GM10266 (cell line): ENCODE data around the gene SFXN1.

Source experiments
- DNase-seq: peaks from one replicate; pipeline ENCODE4 v3.0.0; 2012; ENCODE audit errors: extremely low spot score
- TF ChIP-seq, protein P1 (sequence below): IDR thresholded peaks from 2 replicates; pipeline ENCODE4 v1.5.1; 2012; ENCODE audit warnings: mild to moderate bottlenecking, low read depth; ENCODE audit not compliant: control insufficient read depth, insufficient read depth; ENCODE audit errors: missing control alignments

SFXN1 gene

DNA sequence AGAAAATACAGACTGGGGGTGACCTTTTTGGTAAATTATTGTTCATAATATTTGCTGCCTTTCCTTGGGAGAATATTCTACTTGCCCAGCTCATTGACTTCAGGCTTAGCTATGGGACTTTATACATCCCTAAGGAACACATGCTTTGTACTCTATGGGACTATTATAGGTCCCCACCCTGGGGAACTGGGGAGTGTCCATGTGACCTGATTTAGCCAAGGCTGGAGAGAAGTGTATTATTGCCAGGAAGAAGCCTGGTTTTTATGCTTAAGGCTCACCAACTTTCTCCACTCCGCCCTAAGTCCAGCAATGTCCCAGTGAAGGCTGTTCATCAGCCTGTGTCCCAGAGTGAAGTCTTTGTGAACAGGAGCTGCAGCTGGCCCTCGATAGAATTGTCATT is 17.8 kb upstream of the SFXN1 start:
- TF ChIP-seq, protein P1, sequence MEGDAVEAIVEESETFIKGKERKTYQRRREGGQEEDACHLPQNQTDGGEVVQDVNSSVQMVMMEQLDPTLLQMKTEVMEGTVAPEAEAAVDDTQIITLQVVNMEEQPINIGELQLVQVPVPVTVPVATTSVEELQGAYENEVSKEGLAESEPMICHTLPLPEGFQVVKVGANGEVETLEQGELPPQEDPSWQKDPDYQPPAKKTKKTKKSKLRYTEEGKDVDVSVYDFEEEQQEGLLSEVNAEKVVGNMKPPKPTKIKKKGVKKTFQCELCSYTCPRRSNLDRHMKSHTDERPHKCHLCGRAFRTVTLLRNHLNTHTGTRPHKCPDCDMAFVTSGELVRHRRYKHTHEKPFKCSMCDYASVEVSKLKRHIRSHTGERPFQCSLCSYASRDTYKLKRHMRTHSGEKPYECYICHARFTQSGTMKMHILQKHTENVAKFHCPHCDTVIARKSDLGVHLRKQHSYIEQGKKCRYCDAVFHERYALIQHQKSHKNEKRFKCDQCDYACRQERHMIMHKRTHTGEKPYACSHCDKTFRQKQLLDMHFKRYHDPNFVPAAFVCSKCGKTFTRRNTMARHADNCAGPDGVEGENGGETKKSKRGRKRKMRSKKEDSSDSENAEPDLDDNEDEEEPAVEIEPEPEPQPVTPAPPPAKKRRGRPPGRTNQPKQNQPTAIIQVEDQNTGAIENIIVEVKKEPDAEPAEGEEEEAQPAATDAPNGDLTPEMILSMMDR: no peak
- DNase-seq: no peak

DNA sequence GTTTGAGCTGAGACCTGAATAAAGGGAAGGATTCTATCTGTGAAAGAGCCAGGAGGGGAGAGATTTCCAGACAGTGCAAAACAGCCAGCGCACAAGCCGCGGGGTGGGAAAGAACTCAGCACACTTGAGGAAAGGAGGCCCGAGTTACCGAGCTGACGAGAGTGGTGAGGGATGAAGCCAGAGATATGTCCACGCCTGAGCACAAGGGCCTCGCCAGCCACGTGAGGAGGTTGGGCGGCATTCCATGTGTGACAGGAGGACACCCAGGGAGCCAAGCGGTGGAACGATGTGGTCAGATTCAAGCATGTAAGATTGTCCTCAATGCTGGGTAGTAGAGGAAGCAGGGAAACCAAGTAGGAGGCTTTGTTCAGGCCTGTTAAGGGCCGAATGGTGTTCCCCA is 17.0 kb upstream of the SFXN1 start:
- TF ChIP-seq, protein P1: no peak
- no peak for DNase-seq

DNA sequence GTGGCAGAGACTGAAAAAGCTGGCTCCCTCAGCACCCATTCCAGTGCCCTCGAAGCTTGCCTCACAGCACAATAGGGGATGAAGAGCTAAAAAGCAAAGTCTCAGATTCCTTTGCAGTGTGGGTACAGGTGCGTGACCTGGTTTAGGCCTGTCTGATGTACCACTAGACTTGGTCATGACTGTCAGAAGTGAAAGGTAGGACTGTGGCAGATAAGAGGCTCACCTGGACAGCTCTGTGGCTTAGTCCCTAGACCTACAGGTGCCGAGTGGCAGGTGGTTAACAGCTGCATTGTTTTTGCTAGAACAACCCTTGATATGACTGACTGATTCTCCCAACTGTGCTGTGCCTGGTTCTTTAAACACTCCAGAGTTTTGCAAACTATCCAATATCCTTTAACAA is 14.7 kb upstream of the SFXN1 start:
- no peak for DNase-seq
- TF ChIP-seq, protein P1: no peak

DNA sequence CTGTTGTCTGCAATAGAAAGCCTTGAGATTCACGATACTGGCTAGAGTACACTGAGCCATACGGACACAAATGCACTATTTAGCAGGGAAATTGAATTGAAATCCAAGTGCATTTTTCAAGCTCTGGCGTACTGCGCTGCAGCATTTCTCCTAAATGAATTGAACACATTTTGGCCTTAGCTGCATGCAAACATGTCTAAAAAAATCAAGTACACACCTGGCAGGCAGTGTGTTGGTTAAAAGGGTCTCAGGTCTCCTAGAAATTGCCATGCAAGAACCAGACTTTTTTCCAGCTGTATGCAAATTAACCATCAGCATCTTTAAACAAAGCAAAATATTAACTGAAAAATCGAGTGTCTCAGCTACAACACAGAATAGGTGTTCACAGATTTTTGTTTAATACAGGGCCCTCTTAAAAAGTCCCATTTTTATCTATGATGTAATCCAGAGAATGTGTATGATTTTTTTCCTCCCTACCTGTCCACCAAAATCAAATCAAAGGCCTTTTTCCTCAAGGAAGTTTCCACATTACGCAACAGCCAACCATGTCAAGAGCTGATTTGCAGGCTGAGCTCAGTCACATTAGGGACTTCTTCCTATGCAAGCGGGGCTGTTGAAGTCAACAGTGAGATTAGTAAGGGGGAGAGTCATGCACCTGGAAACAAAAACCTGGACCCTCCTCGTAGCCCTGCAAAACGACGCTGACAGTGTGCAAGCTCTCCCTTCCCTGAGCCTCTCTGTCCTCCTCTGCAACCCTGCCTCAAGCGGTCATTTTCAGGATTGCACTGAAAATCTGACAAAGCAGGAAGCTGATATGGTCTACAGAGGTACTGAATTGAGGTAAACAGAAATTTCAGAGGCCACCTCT is 14.1 kb upstream of the SFXN1 start:
- peak; percentile 57 for DNase-seq
- TF ChIP-seq, protein P1: peak; percentile 74

DNA sequence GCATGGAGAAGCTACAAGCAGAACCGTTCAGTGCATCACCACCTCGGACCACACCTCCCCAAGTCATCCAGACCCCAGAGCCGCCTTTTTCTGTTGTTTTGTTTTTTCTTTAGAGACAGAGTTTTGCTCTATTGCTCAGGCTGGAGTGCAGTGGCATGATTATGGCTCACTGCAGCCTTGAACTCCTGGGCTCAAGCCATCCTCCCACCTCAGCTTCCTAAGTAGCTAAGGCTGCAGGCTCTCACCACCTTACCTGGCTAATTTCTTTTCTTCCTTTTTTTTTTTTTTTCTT is 13.5 kb upstream of the SFXN1 start:
- no peak for DNase-seq
- TF ChIP-seq, protein P1: no peak

DNA sequence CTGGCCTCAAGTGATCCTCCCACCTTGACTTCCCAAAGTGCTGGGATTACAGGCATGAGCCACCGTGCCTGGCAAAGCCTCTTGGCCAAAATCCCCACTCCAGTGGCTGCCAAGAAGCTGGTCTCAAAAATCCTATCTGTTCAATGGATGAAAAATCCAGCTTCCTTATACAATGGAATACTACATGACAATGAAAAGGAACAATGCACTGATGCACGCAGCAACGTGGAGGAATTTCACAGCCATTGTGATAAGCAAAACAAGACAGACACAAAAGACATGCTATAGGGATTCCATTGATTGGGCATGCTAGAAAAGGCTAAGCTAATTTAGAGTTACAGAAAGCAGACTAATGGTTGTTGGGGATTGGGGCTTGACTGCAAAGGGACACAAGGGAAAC is 13.1 kb upstream of the SFXN1 start:
- TF ChIP-seq, protein P1: no peak
- no peak for DNase-seq

DNA sequence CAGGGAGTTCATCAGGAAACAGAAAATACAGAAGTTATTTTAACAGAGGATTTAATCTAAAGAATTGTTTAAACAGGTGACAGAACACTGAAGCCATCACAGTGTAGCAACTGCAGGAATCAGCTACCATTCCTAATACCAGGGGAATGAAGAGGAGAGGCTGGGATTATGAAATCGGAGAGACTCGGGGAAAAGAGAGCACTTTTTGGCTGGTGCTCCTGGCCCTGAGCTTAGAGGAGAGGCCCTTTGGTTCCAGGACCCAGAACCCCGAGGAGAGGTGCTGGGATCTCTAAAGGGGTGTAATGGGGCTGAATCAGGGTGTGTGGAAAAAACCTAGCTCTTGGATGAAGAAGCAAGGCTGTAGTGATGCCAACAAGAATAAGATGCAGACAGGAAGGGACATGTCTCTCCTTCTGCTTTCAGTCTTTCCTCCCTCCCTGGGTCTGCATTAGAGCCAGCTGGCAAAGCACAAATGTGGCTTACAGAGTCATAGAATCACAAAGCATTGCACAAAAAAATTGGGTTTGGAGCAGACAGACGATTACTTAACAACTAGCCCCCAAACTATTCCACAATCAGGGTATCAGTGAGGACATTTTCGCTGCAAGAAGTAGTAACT is 11.6 kb upstream of the SFXN1 start:
- DNase-seq: no peak
- TF ChIP-seq, protein P1: no peak
